PC-9 (cell line): ENCODE measurements around the gene DIAPH2.

Source experiments
- CTCF ChIP-seq: fragments of 200-600 bp; sonication (generic); conservative IDR thresholded peaks from 2 replicates; pipeline ENCODE4 v1.6.1; 2017; ENCODE audit warnings: mixed run types, antibody characterized with exemption, mild to moderate bottlenecking, moderate library complexity
- EZH2 ChIP-seq: fragments of 200-600 bp; sonication (generic); IDR thresholded peaks from 2 replicates; pipeline ENCODE4 v1.8.0; 2017; ENCODE audit warnings: antibody characterized with exemption, low read depth

DNA sequence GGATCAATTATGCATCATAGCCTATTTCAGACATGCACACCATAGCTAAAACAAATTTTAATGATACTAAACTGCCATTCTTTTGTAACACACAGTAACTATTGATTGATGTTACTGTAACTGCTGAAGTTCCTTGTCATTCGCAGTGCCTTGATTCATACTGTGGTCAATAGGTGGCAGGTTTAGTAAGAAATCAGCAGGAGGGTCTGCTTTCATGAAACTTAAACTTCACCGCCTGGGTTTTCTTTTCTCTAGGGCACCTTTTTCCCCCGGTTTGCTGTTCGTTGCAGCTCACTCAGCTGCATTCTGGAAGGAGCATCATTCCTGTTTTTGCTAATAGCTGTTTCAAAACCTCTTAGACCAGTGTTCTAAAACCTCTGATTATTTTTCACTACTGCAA is 287.2 kb downstream of the DIAPH2 start:
- no peak for TF ChIP-seq CTCF
- TF ChIP-seq EZH2, result no peak
